ENCODE results near the gene STAP1. TPM values are rescaled to one million over a fixed set of nuclear protein-coding genes. Genes with fewer than 3 reads are reported as not detected.

Gene STAP1
- total RNA-seq, 1 donor from 2014 or later: 1.7 TPM

GRCh38 chr4:67603310-67604028 lies 44.9 kb downstream of the STAP1 start:
- no peak for ATAC-seq
- Histone ChIP-seq H3K4me3 (no peak overlapping the region), H3K36me3 (no peaks in the 10 kb centered on the region), H3K27ac (no peak overlapping the region), H3K27me3 (no peaks in the 10 kb centered on the region), H3K9me3 (no peaks in the 10 kb centered on the region), H3K4me1 (no peaks in the 10 kb centered on the region)
- no peak for TF ChIP-seq CTCF (IDR thresholded peaks at IDR 0.05)
- intact Hi-C loops (cut with DNase I): no loop called here
- DNase-seq: no peak

- ATAC-seq (no peak), DNase-seq (no peak)
- intact Hi-C loops (cut with DNase I): no loop called here
- H3K4me3 ChIP-seq: no peak overlapping the region
- no peaks in the 10 kb centered on the region for H3K27me3 ChIP-seq
- H3K27ac ChIP-seq: no peak overlapping the region
- no peaks in the 10 kb centered on the region for H3K9me3 ChIP-seq
- H3K36me3 ChIP-seq: no peaks in the 10 kb centered on the region
- TF ChIP-seq CTCF (IDR thresholded peaks at IDR 0.05): no peak
- no peaks in the 10 kb centered on the region for H3K4me1 ChIP-seq
These were observed 45.5 kb downstream of the STAP1 start for GRCh38 chr4:67604029-67604381.

- ATAC-seq: no peak
- H3K9me3 ChIP-seq: no peaks in the 10 kb centered on the region
- H3K27me3 ChIP-seq: no peaks in the 10 kb centered on the region
- H3K36me3 ChIP-seq: no peaks in the 10 kb centered on the region
- H3K27ac ChIP-seq: no peak overlapping the region
- no peak for TF ChIP-seq CTCF (IDR thresholded peaks at IDR 0.05)
- DNase-seq: no peak
- intact Hi-C loops (cut with DNase I): no loop called here
- no peaks in the 10 kb centered on the region for H3K4me1 ChIP-seq
- no peak overlapping the region for H3K4me3 ChIP-seq
These were observed 46.2 kb downstream of the STAP1 start for GRCh38 chr4:67604749-67605148.

GRCh38 chr4:67608027-67608426 lies 49.5 kb downstream of the STAP1 start:
- DNase-seq: no peak
- H3K9me3 ChIP-seq: no peaks in the 10 kb centered on the region
- no peak overlapping the region for H3K27ac ChIP-seq
- H3K27me3 ChIP-seq: no peaks in the 10 kb centered on the region
- ATAC-seq: no peak
- no peaks in the 10 kb centered on the region for H3K4me1 ChIP-seq
- no peak for TF ChIP-seq CTCF (IDR thresholded peaks at IDR 0.05)
- no peaks in the 10 kb centered on the region for H3K36me3 ChIP-seq
- H3K4me3 ChIP-seq: no peak overlapping the region
- intact Hi-C loops (cut with DNase I): no loop called here

- no peaks in the 10 kb centered on the region for H3K9me3 ChIP-seq
- intact Hi-C loops (cut with DNase I): no loop called here
- DNase-seq (no peak), ATAC-seq (no peak)
- TF ChIP-seq CTCF (IDR thresholded peaks at IDR 0.05): no peak
- no peak overlapping the region for H3K27ac ChIP-seq
- no peaks in the 10 kb centered on the region for H3K27me3 ChIP-seq
- H3K36me3 ChIP-seq: peaks cover 16% of the 10 kb centered on the region
- H3K4me3 ChIP-seq: no peak overlapping the region
- H3K4me1 ChIP-seq: no peaks in the 10 kb centered on the region
These were observed 55.7 kb downstream of the STAP1 start for GRCh38 chr4:67614186-67614585.

GRCh38 chr4:67615119-67615518 lies 56.6 kb downstream of the STAP1 start:
- peaks cover 24% of the 10 kb centered on the region for H3K36me3 ChIP-seq
- DNase-seq (no peak), ATAC-seq (peak; percentile 41)
- H3K9me3 ChIP-seq: no peaks in the 10 kb centered on the region
- H3K27me3 ChIP-seq: no peaks in the 10 kb centered on the region
- intact Hi-C loops (cut with DNase I): no loop called here
- no peak overlapping the region for H3K4me3 ChIP-seq
- H3K27ac ChIP-seq: no peak overlapping the region
- no peaks in the 10 kb centered on the region for H3K4me1 ChIP-seq
- no peak for TF ChIP-seq CTCF (IDR thresholded peaks at IDR 0.05)

Data from upper lobe of right lung (tissue), 1 donor.